Hippocampal formation (tissue), 2 donors: ENCODE data around the gene TPRKB.
"Not testable (repeated sequence)": the region's sequence is repeated elsewhere in the genome, so short reads cannot be mapped to it uniquely, and the experiment has no call there.

Experiments used
- DNase-seq, 2 donors: peaks; one replicate each; lab custom pipeline; 2025; lab: John Stamatoyannopoulos, UW

Gene TPRKB

GRCh38 chr2:73739101-73739500, 2.0 kb upstream of the TPRKB start:
- no peak for DNase-seq

- DNase-seq: no peak
Measured at GRCh38 chr2:73736378-73736777, 767 bp downstream of the TPRKB start.

- peak in 1 of 2 donors; percentile 14 for DNase-seq
Measured at GRCh38 chr2:73730810-73731209, 6.3 kb downstream of the TPRKB start.

GRCh38 chr2:73728711-73729110, 8.4 kb downstream of the TPRKB start:
- no peak for DNase-seq

- no peak for DNase-seq
Measured at GRCh38 chr2:73728043-73728442, 9.1 kb downstream of the TPRKB start.

GRCh38 chr2:73726657-73727056, 10.5 kb downstream of the TPRKB start:
- not testable (repeated sequence) for DNase-seq

- DNase-seq: no peak
Measured at GRCh38 chr2:73718851-73719621, 18.1 kb downstream of the TPRKB start.

- DNase-seq: no peak
Measured at GRCh38 chr2:73718421-73718820, 18.7 kb downstream of the TPRKB start.

- DNase-seq: not testable (repeated sequence)
Measured at GRCh38 chr2:73717695-73718094, 19.4 kb downstream of the TPRKB start.

- DNase-seq: no peak
Measured at GRCh38 chr2:73717251-73717606, 19.9 kb downstream of the TPRKB start.

- DNase-seq: no peak
Measured at GRCh38 chr2:73716543-73717250, 20.4 kb downstream of the TPRKB start.

- DNase-seq: no peak
Measured at GRCh38 chr2:73714091-73714490, 23.1 kb downstream of the TPRKB start.

- DNase-seq: no peak
Measured at GRCh38 chr2:73708527-73708926, 28.6 kb downstream of the TPRKB start.

- DNase-seq: no peak
Measured at GRCh38 chr2:73707636-73708035, 29.5 kb downstream of the TPRKB start.

GRCh38 chr2:73707058-73707457, 30.1 kb downstream of the TPRKB start:
- no peak for DNase-seq

GRCh38 chr2:73705091-73705490, 32.1 kb downstream of the TPRKB start:
- DNase-seq: no peak

- no peak for DNase-seq
Measured at GRCh38 chr2:73704285-73704684, 32.9 kb downstream of the TPRKB start.

GRCh38 chr2:73703675-73704074, 33.5 kb downstream of the TPRKB start:
- no peak for DNase-seq

GRCh38 chr2:73702852-73703493, 34.2 kb downstream of the TPRKB start:
- not testable (repeated sequence) for DNase-seq

- DNase-seq: no peak
Measured at GRCh38 chr2:73701968-73702665, 35.0 kb downstream of the TPRKB start.

GRCh38 chr2:73701448-73701765, 35.7 kb downstream of the TPRKB start:
- DNase-seq: not testable (repeated sequence)

- DNase-seq: no peak
Measured at GRCh38 chr2:73700661-73701447, 36.3 kb downstream of the TPRKB start.
